Testis (tissue), 3 donors: ENCODE data around the gene GRID2. TPM values are rescaled to one million over a fixed set of nuclear protein-coding genes. Genes with fewer than 3 reads are reported as not detected.

Experiments
- DNase-seq: peaks from one replicate; pipeline ENCODE4 v3.0.0-alpha.2; 2019
- H3K27ac ChIP-seq, 2 donors: fragments of 200-600 bp; sonication (generic); one replicate each; pipeline ENCODE4 v1.5.1; 2019
- H3K27me3 ChIP-seq: fragments of 200-600 bp; sonication (generic); one replicate; pipeline ENCODE4 v1.5.1; 2019
- H3K36me3 ChIP-seq: fragments of 200-600 bp; sonication (generic); one replicate; pipeline ENCODE4 v1.5.1; 2017; ENCODE audit warnings: low read depth; ENCODE audit errors: missing control alignments
- H3K4me1 ChIP-seq: fragments of 200-600 bp; sonication (generic); one replicate; pipeline ENCODE4 v1.5.1; 2019
- H3K4me3 ChIP-seq, 2 donors: fragments of 200-600 bp; sonication (generic); one replicate each; pipeline ENCODE4 v1.5.1; 2017 to 2019
- H3K9me3 ChIP-seq: fragments of 200-600 bp; sonication (generic); one replicate; pipeline ENCODE4 v1.5.1; 2017
- CTCF ChIP-seq, 3 experiments: fragments of 450-650 bp in 2 of 3; fragments of 200-600 bp in 1 of 3; sonication (generic) in 1 of 3; IDR thresholded peaks; one replicate each; pipeline ENCODE4 v1.5.1; 2016 to 2019; ENCODE audit warnings: antibody characterized with exemption in 3 of 3, mild to moderate bottlenecking in 2 of 3, moderate library complexity in 1 of 3
- POLR2A ChIP-seq: fragments of 450-650 bp; IDR thresholded peaks from one replicate; pipeline ENCODE4 v1.6.1; 2017; ENCODE audit warnings: antibody characterized with exemption, mild to moderate bottlenecking, moderate library complexity
- WGBS, 2 donors: methylation state at CpG; one replicate each; pipeline ENCODE4 v1.1.5; 2018; 5-methylcytosine and 5-hydroxymethylcytosine counted together
- intact Hi-C: fragments of 100-400 bp; cut with DNase I; formaldehyde crosslinking; loops from one replicate; pipeline ENCODE4 v1.15.1; 2023; ENCODE audit warnings: low total_unique reads
- polyA plus RNA-seq: library from polyadenylated mRNA; stranded (reverse); fragments of 350-450 nt; fragmentation: Illumina TruSeq; extraction: RNeasy Lipid Tissue Mini Kit (QIAGEN cat#74804); gene quantifications from one replicate; pipeline ENCODE4 v1.2.3, GENCODE V29; 2014; ENCODE audit warnings: low read depth, low replicate concordance; ENCODE audit not compliant: insufficient read depth
- total RNA-seq, 2 donors: library from RNA; depleted of rRNA; stranded (reverse); fragments of >200 nt; gene quantifications; one replicate each; pipeline ENCODE4 v1.2.3, GENCODE V29; 2016

The GRID2 gene
- total and polyA plus RNA-seq, 3 donors from 2014 or later, result 27.1 to 34.6 (median 32.7) TPM

- WGBS, 2 donors, result 65 to 68% methylated on average over 4 of the region's 4 CpGs
- Histone ChIP-seq H3K27me3 (no peaks in the 10 kb centered on the region), H3K9me3 (no peaks in the 10 kb centered on the region), H3K36me3 (no peaks in the 10 kb centered on the region), H3K27ac (no peak overlapping the region), H3K4me3 (no peak overlapping the region), H3K4me1 (no peaks in the 10 kb centered on the region)
- DNase-seq, result no peak
- intact Hi-C loops, result no loop called here
- no peak for TF ChIP-seq POLR2A
- TF ChIP-seq CTCF (IDR thresholded peaks at IDR 0.05), result no peak
These were observed 35.9 kb downstream of the GRID2 start for GRCh38 chr4:92339676-92340075.

- H3K4me1 ChIP-seq, result no peaks in the 10 kb centered on the region
- H3K27me3 ChIP-seq, result no peaks in the 10 kb centered on the region
- H3K4me3 ChIP-seq, result no peak overlapping the region
- 85 to 91% methylated on average over 3 of the region's 3 CpGs for WGBS, 2 donors
- no peaks in the 10 kb centered on the region for H3K36me3 ChIP-seq
- no peaks in the 10 kb centered on the region for H3K9me3 ChIP-seq
- H3K27ac ChIP-seq, result no peak overlapping the region
- TF ChIP-seq POLR2A, result no peak
- no peak for TF ChIP-seq CTCF (IDR thresholded peaks at IDR 0.05)
- intact Hi-C loops, result no loop called here
- DNase-seq, result no peak
These were observed 40.5 kb downstream of the GRID2 start for GRCh38 chr4:92344216-92344615.

- Histone ChIP-seq H3K36me3 (no peaks in the 10 kb centered on the region), H3K27me3 (no peaks in the 10 kb centered on the region), H3K4me3 (no peak overlapping the region), H3K27ac (no peak overlapping the region), H3K4me1 (no peaks in the 10 kb centered on the region), H3K9me3 (no peaks in the 10 kb centered on the region)
- no peak for DNase-seq
- TF ChIP-seq POLR2A (no peak), CTCF (IDR thresholded peaks at IDR 0.05) (no peak)
- 88% methylated on average over 3 of the region's 3 CpGs for WGBS, 2 donors
- intact Hi-C loops, result no loop called here
These were observed 42.5 kb downstream of the GRID2 start for GRCh38 chr4:92346289-92346688.

- no peak for DNase-seq
- Histone ChIP-seq H3K4me1 (no peaks in the 10 kb centered on the region), H3K9me3 (no peaks in the 10 kb centered on the region), H3K36me3 (no peaks in the 10 kb centered on the region), H3K27ac (no peak overlapping the region), H3K27me3 (no peaks in the 10 kb centered on the region), H3K4me3 (no peak overlapping the region)
- 77 to 95% methylated on average over 2 of the region's 2 CpGs for WGBS, 2 donors
- intact Hi-C loops, result no loop called here
- TF ChIP-seq CTCF (IDR thresholded peaks at IDR 0.05) (no peak), POLR2A (no peak)
These were observed 54.2 kb downstream of the GRID2 start for GRCh38 chr4:92357966-92358365.

GRCh38 chr4:92359491-92359890 lies 55.7 kb downstream of the GRID2 start:
- H3K4me1 ChIP-seq, result no peaks in the 10 kb centered on the region
- WGBS, 2 donors, result 67 to 86% methylated on average over 2 of the region's 2 CpGs

More at GRCh38 chr4:92359491-92359890, 55.7 kb downstream of the GRID2 start:
- Histone ChIP-seq H3K36me3 (no peaks in the 10 kb centered on the region), H3K9me3 (no peaks in the 10 kb centered on the region), H3K4me3 (no peak overlapping the region), H3K27ac (no peak overlapping the region), H3K27me3 (no peaks in the 10 kb centered on the region)
- no peak for DNase-seq
- intact Hi-C loops, result no loop called here
- no peak for TF ChIP-seq POLR2A
- TF ChIP-seq CTCF (IDR thresholded peaks at IDR 0.05), result no peak
